Sigmoid colon (tissue), 7 donors: ENCODE measurements around the gene KRT79. TPM values are rescaled to one million over a fixed set of nuclear protein-coding genes. Genes with fewer than 3 reads are reported as not detected.

Source experiments
- DNase-seq: peaks from one replicate; pipeline ENCODE4 v3.0.0-alpha.2; 2019
- H3K27ac ChIP-seq, 4 donors: fragments of 200-600 bp; sonication (generic); one replicate each; pipeline ENCODE4 v1.5.1; 2016 to 2019; ENCODE audit warnings: mild to moderate bottlenecking in 1 of 4
- H3K27me3 ChIP-seq, 3 donors: fragments of 200-600 bp; sonication (generic); one replicate each; pipeline ENCODE4 v1.5.1; 2019; ENCODE audit warnings: mild to moderate bottlenecking in 1 of 3
- H3K36me3 ChIP-seq, 4 donors: fragments of 200-600 bp; sonication (generic); one replicate each; pipeline ENCODE4 v1.5.1; 2016 to 2019
- H3K4me1 ChIP-seq, 4 donors: fragments of 200-600 bp; sonication (generic); one replicate each; pipeline ENCODE4 v1.5.1; 2017 to 2019
- H3K4me3 ChIP-seq, 4 donors: fragments of 200-600 bp; sonication (generic); one replicate each; pipeline ENCODE4 v1.5.1; 2017 to 2019; ENCODE audit warnings: mild to moderate bottlenecking in 2 of 4, moderate library complexity in 1 of 4
- H3K9me3 ChIP-seq, 4 donors: fragments of 200-600 bp in 3 of 4; sonication (generic) in 3 of 4; one replicate each; pipeline versions ENCODE4 v1.5.1 to v1.6.1; 2013 to 2019
- CTCF ChIP-seq, 4 experiments: fragments of 450-650 bp in 3 of 4; fragments of 200-600 bp in 1 of 4; IDR thresholded peaks; one replicate each; pipeline ENCODE4 v1.5.1; 2016 to 2019; ENCODE audit warnings: antibody characterized with exemption in 4 of 4, mild to moderate bottlenecking in 3 of 4, moderate library complexity in 2 of 4
- EP300 ChIP-seq, 4 donors: sonication (generic); formaldehyde crosslinking; IDR thresholded peaks; one replicate each; pipeline ENCODE4 v1.6.1; 2017; ENCODE audit warnings: antibody characterized with exemption in 4 of 4
- POLR2A ChIP-seq, 2 donors: fragments of 450-650 bp; IDR thresholded peaks; one replicate each; pipeline ENCODE4 v1.6.1; 2016; ENCODE audit warnings: antibody characterized with exemption in 2 of 2, mild to moderate bottlenecking in 2 of 2, moderate library complexity in 2 of 2
- POLR2AphosphoS5 ChIP-seq, 4 donors: sonication (generic); formaldehyde crosslinking; IDR thresholded peaks; one replicate each; pipeline ENCODE4 v1.6.1; 2017; ENCODE audit warnings: antibody characterized with exemption in 4 of 4
- WGBS, 2 donors: extraction: QIAGEN DNeasy Blood & Tissue Kit; methylation state at CpG; one replicate each; pipeline ENCODE4 v1.1.7; 2013; 5-methylcytosine and 5-hydroxymethylcytosine counted together
- intact Hi-C: fragments of 100-400 bp; cut with DNase I; formaldehyde crosslinking; loops from one replicate; pipeline ENCODE4 v1.15.1; 2023
- polyA plus RNA-seq, 3 donors: library from polyadenylated mRNA; stranded (reverse); fragments of 200-250 nt; gene quantifications; one replicate each; pipeline ENCODE4 v1.2.3, GENCODE V29; 2013
- total RNA-seq, 4 donors: library from RNA; depleted of rRNA; stranded (reverse); fragments of >200 nt; gene quantifications; one replicate each; pipeline ENCODE4 v1.1.0, GENCODE V29; 2016
- donor health status: healthy with polysubstance abuse.
- donor health status: Bipolar disorder and iron deficiency.
- donor health status: healthy.

Gene KRT79
- total and polyA plus RNA-seq, 7 donors: 0.16 TPM; not detected in 6

- no peaks in the 10 kb centered on the region for H3K9me3 ChIP-seq
- WGBS, 2 donors: 84 to 85% methylated on average over 8 of the region's 8 CpGs
- no peak for DNase-seq
- no peak overlapping the region for H3K4me3 ChIP-seq
- TF ChIP-seq POLR2AphosphoS5 (IDR thresholded peaks at IDR 0.05): no peak
- no peak for TF ChIP-seq POLR2A (IDR thresholded peaks at IDR 0.05)
- no peak for TF ChIP-seq CTCF (IDR thresholded peaks at IDR 0.05)
- no peak for TF ChIP-seq EP300 (IDR thresholded peaks at IDR 0.05)
- H3K4me1 ChIP-seq: no peaks in the 10 kb centered on the region
- no peaks in the 10 kb centered on the region for H3K36me3 ChIP-seq
- intact Hi-C loops: no loop called here
- H3K27me3 ChIP-seq: no peaks in the 10 kb centered on the region
- H3K27ac ChIP-seq: no peak overlapping the region
These were observed 3.9 kb downstream of the KRT79 start for GRCh38 chr12:52829986-52830770.

DNA sequence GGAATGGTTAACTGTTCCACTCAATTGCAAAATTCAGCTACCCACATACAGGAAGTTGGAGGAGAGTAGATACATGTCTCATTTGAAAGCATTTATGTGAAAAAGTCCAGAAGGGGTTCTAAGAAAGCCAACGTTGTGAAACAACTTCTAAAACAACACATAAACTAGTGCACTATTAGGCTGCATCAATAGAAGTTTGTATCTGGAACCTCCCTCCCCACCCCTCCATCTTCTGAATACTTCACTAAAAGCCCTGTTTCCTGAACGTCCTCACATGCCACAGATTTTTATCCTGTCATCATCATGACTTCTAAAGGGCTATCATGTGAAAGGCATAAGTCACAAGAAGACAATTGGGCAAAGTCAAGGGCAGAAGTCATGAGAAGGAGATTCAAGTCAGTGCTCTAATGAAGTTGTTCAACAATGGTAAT, 5.5 kb downstream of the KRT79 start:
- DNase-seq: no peak
- H3K4me3 ChIP-seq: no peak overlapping the region
- TF ChIP-seq CTCF (IDR thresholded peaks at IDR 0.05) (no peak), POLR2A (IDR thresholded peaks at IDR 0.05) (no peak), POLR2AphosphoS5 (IDR thresholded peaks at IDR 0.05) (no peak), EP300 (IDR thresholded peaks at IDR 0.05) (no peak)
- H3K27me3 ChIP-seq: no peaks in the 10 kb centered on the region
- intact Hi-C loops: no loop called here
- H3K36me3 ChIP-seq: no peaks in the 10 kb centered on the region
- no peaks in the 10 kb centered on the region for H3K9me3 ChIP-seq
- H3K4me1 ChIP-seq: no peaks in the 10 kb centered on the region
- 25 to 38% methylated on average over 2 of the region's 2 CpGs for WGBS, 2 donors
- H3K27ac ChIP-seq: no peak overlapping the region

- Histone ChIP-seq H3K36me3 (no peaks in the 10 kb centered on the region), H3K4me1 (no peaks in the 10 kb centered on the region), H3K27ac (no peak overlapping the region), H3K4me3 (no peak overlapping the region), H3K9me3 (no peaks in the 10 kb centered on the region), H3K27me3 (no peaks in the 10 kb centered on the region)
- intact Hi-C loops: no loop called here
- TF ChIP-seq EP300 (IDR thresholded peaks at IDR 0.05) (no peak), CTCF (IDR thresholded peaks at IDR 0.05) (no peak), POLR2AphosphoS5 (IDR thresholded peaks at IDR 0.05) (no peak), POLR2A (IDR thresholded peaks at IDR 0.05) (no peak)
- no peak for DNase-seq
These were observed 6.0 kb downstream of the KRT79 start for GRCh38 chr12:52828156-52828555.

- Histone ChIP-seq H3K4me3 (no peak overlapping the region), H3K36me3 (no peaks in the 10 kb centered on the region), H3K9me3 (no peaks in the 10 kb centered on the region), H3K4me1 (peaks cover 0 to 2% (median 0%) of the 10 kb centered on the region in 4 donors), H3K27me3 (no peaks in the 10 kb centered on the region), H3K27ac (no peak overlapping the region)
- 87% methylated on average over 6 of the region's 6 CpGs for WGBS, 2 donors
- no peak for DNase-seq
- intact Hi-C loops: no loop called here
- TF ChIP-seq POLR2AphosphoS5 (IDR thresholded peaks at IDR 0.05): no peak
- TF ChIP-seq EP300 (IDR thresholded peaks at IDR 0.05): no peak
- no peak for TF ChIP-seq POLR2A (IDR thresholded peaks at IDR 0.05)
- TF ChIP-seq CTCF (IDR thresholded peaks at IDR 0.05): no peak
These were observed 6.5 kb downstream of the KRT79 start for GRCh38 chr12:52827499-52828090.
